ENCODE data around the gene MAP1LC3B2. TPM values are rescaled to one million over a fixed set of nuclear protein-coding genes. Genes with fewer than 3 reads are reported as not detected.

Gene MAP1LC3B2
- total RNA-seq, 1 donor from 2014 or later = 0.82 TPM

GRCh38 chr12:116537101-116537904, 21.9 kb upstream of the MAP1LC3B2 start:
- no peak for DNase-seq (ENCODE audit: extremely low read depth, low read depth, low spot score)

- no peak for DNase-seq (ENCODE audit: extremely low read depth, low read depth, low spot score)
Observed at GRCh38 chr12:116538076-116538591, 21.0 kb upstream of the MAP1LC3B2 start.

DNA sequence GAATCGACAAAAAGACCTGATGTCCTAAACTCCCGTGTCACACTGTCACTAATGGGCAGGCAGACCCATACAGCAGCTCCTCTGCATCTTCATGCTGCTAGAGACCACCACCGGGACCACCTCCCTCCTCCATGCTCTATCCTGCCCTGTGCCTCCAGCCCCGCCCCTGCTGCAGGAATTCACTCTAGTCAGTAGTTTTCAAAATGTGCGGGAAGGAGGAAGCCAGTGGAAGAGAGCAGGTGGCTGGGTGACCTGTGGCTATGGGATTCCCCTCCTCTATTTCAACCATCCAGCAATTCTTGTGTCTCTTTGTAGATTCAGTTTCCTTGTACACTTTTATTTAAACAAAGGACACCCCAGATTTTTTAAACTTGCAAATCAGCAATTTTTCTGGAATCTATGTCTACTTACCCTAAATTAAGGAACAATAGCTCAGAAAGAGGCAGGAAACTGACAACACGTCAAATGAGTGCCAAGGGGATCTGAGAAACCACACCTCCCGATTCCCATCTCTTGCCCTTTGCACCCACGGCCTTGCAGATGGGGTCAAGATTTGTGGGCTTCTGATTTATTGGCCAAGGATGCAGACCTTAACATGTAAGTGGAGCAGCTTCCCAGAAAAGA, 20.4 kb upstream of the MAP1LC3B2 start:
- no peak for DNase-seq (ENCODE audit: extremely low read depth, low read depth, low spot score)

DNA sequence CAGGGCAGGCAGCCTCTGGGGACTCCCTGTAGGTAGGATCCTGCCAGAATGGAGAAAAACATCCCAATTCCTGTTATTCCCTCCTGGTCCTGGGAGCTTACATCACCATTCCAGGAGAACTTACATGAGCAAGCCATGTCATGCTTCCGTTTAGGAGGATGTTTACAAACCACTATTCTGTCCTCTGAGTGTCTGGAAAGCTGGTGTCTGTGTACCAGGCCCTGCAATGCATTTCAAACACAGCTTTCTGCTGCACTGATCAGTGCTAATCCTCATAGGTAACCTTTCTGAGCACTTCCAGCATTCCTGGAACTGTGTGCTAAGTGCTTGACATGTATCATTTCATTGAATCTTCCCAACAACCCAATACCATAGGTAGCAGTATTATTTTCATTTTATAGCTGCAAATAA, 19.8 kb upstream of the MAP1LC3B2 start:
- DNase-seq (ENCODE audit: extremely low read depth, low read depth, low spot score) = no peak

DNA sequence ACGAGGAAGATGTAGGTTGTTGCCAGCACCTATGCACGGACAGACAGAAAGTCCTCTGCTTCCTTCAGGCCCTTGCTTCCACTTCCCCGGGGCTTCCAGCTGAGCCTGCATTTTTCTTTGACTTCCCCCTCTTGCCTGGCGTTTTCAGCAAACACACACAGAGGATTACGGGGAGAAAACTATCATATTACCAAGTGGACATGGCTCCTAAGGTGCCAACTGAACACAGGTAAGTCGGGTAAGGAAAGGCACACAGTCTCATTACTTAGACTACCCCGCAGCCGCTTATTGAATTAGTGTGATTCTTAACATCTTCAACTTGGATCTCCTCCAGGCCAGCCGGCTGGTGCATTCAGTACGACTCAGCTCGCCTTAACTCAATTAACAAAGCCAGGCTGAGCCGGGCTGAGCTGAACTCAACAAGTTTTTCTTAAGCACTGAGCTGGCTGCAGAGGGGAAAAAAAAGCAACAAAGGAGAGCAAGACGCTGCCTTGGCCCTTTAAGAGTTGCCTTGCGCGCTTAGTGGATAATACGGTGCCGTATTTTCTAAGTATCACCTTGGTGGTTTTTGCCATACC, 19.2 kb upstream of the MAP1LC3B2 start:
- no peak for DNase-seq (ENCODE audit: extremely low read depth, low read depth, low spot score)

- DNase-seq (ENCODE audit: extremely low read depth, low read depth, low spot score) = no peak
Observed at GRCh38 chr12:116540622-116541152, 18.5 kb upstream of the MAP1LC3B2 start.

- DNase-seq (ENCODE audit: extremely low read depth, low read depth, low spot score) = no peak
Observed at GRCh38 chr12:116541547-116542344, 17.4 kb upstream of the MAP1LC3B2 start.

DNA sequence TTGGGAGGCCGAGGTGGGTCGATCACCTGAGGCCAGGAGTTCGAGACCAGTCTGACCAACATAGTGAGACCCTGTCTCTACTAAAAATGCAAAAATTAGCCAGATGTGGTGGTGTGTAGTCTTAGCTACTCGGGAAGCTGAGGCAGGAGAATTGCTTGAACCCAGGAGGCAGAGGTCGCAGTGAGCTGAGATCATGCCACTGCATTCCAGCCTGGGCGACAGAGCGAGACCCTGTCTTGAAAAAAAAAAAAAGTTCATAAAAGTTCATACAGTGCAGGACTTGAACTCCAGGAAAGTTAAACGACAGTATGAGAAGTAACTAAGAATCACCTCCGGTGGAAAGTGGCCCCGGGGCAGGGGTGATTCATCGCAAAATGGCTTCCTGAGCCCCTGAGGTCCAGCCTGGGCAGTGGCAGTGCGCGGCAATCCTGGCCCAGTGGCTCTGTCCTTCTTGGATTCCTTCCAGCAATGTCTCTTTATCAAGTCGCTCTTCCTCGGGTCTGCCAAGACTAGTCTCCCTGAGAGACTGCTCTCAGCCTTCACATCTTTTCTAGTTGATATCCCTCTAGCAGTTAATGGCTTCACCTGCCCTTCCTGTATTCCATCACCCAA, 16.7 kb upstream of the MAP1LC3B2 start:
- no peak for DNase-seq (ENCODE audit: extremely low read depth, low read depth, low spot score)

- no peak for DNase-seq (ENCODE audit: extremely low read depth, low read depth, low spot score)
Observed at GRCh38 chr12:116544656-116545055, 14.5 kb upstream of the MAP1LC3B2 start.

DNA sequence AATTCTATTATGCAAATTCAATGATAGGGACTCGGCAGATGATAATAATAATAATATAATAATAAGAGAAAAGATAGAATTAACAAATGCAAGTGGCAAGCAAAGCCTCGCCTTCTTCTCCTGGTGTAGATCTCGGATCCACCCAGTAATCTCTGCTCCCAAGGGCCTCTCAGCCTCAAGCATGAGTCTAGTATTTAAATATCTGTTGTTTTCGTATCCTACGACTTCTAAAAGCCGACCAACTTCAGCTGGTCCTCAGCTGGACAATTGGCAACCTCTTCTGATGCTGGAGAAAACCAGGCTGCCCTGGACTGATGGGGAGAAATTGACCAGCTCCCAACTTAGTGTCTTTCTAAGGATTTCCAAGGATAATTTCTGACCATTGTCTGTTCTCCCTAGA, 14.0 kb upstream of the MAP1LC3B2 start:
- no peak for DNase-seq (ENCODE audit: extremely low read depth, low read depth, low spot score)

DNA sequence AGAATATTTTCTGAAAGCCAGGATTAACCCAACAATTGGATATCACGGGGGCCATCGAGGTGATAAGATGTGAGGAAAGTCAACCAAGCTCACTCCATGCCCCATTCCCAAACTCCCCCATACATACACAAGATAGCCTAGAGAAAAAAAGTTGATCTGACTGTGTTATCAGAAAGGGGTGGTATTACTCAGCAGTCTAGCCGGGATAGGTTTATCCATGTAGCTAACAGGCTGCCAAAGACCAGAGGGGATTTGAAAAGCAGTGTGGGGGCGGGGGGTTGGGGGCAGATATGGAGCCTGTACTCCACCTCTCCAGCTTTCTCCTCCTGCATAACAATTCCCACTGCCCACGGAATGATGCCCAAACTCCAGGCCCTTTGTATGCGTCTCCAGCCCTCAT, 13.2 kb upstream of the MAP1LC3B2 start:
- no peak for DNase-seq (ENCODE audit: extremely low read depth, low read depth, low spot score)

DNA sequence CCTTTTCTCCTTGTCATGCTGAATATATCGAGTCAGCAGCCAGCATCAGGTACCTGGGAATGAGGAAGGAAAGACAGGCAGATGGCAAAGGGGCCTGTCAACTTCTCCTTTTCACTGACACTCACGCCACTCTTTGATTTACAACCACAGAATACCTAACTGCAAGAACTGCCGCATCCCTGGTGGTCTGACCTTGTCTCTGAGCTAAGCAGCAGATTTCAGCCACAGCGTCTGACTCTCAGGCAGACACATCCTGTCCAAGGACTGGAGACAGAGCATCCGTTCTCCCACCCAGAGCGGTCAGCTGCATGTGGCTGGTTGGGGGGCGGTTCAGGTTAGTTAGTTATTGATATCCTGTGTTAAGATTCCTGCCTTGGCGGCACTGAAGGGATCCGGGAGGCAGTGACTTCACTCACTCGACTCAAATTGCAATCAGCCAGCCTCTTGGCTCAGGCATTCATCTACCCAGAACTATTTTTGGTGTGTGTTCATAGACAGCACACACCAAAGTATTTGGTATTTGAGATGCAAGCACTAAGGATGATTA, 11.2 kb upstream of the MAP1LC3B2 start:
- no peak for DNase-seq (ENCODE audit: extremely low read depth, low read depth, low spot score)

DNA sequence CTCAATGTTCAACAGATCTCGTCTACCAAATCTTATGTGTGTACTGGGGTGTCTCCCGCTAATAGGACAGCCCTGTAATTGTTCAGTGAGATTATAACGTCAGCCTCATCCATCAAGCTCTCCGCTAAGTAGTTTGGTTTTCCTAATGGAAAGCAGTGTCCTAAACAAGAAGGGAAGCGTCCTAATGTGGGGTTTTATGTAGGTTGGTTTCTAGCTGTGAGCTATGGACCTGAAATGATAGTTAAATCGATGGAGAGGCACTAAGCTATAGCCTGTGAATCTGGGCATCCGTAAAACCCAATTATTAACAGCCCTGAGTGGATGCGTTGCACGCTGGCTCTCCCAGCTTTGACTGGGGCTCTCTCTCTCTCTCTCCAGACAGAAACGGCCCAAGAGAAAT, 9.2 kb upstream of the MAP1LC3B2 start:
- DNase-seq (ENCODE audit: extremely low read depth, low read depth, low spot score) = no peak

GRCh38 chr12:116551151-116551550, 8.0 kb upstream of the MAP1LC3B2 start:
- DNase-seq (ENCODE audit: extremely low read depth, low read depth, low spot score) = no peak

GRCh38 chr12:116551619-116551951, 7.6 kb upstream of the MAP1LC3B2 start:
- no peak for DNase-seq (ENCODE audit: extremely low read depth, low read depth, low spot score)

GRCh38 chr12:116551952-116552772, 7.0 kb upstream of the MAP1LC3B2 start:
- no peak for DNase-seq (ENCODE audit: extremely low read depth, low read depth, low spot score)

DNA sequence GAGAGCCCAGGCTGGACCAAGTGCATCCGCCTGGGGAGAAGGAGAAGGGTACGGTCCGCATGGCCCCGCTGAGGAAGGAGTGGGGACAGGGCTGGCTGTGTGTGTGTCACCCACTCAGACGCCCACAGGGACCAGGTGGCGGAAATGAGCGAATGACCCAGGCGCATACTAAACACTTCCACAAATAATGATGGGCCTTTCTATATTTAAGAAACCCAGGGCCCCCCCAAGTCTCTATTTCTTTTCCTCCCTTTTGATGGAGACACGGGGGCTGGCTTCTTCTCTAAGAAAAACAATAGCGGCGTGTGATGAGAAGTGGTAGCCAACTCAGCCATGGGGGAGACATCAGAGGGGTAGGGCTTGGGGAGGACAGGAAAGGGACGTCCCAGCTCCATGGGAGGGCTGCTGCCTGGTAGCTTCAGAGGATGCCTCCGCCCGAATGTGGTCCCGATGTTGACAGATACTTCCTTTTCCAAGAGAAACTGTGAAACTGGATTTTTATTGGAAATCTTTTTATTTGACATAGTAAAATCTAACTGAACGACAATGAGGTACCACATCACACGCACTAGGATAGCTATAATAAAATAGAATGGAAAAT, 6.3 kb upstream of the MAP1LC3B2 start:
- no peak for DNase-seq (ENCODE audit: extremely low read depth, low read depth, low spot score)

DNA sequence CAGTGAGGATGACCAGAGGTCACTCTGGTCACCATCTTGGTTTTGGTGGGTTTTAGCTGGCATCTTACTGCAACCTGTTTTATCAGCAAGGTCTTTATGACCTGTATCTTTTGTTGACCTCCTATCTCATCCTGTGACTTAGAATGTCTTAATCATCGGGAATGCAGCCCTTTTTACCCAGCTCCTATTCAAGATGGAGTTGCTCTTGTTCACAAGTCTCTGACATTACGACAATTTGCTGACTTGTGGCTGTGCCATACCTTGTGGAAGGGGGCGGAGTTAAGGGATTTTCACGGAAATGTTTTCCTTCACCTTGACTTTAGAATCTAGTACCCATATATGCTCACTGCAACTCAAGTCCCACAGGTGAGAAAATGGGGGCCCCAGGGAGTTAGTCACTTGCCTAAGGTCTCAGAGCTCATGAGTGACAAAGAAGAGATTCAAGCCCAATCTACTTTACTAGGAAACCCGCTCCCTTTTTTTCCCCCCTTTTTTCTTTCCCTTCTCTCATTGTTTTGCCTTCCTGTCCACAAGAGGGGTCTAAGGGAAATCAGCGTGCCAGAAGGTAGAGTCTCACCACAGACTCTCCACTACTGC, 2.7 kb upstream of the MAP1LC3B2 start:
- no peak for DNase-seq (ENCODE audit: extremely low read depth, low read depth, low spot score)

Data from glomerular endothelial cell (primary cell).